Measurements from ENCODE around the gene HRH2.

Gene HRH2

GRCh38 chr5:175706499-175706898 is 48.6 kb downstream of the HRH2 start:
- no peak for TF ChIP-seq CTCF (IDR thresholded peaks at IDR 0.05; ENCODE audit: low read depth, low read length)
- DNase-seq (ENCODE audit: low read depth in 2 of 2), result no peak

GRCh38 chr5:175707751-175708375 is 50.0 kb downstream of the HRH2 start:
- DNase-seq (ENCODE audit: low read depth in 2 of 2), result no peak
- no peak overlapping the region for H3K4me3 ChIP-seq (replicated peaks in 1 of 2; ENCODE audit: low read depth in 2 of 2, low read length in 2 of 2)
- TF ChIP-seq CTCF (IDR thresholded peaks at IDR 0.05; ENCODE audit: low read depth, low read length), result no peak

More at GRCh38 chr5:175706499-175706898, 48.6 kb downstream of the HRH2 start:
- H3K4me3 ChIP-seq (replicated peaks in 1 of 2; ENCODE audit: low read depth in 2 of 2, low read length in 2 of 2), result no peak overlapping the region

- no peak overlapping the region for H3K4me3 ChIP-seq (replicated peaks in 1 of 2; ENCODE audit: low read depth in 2 of 2, low read length in 2 of 2)
- no peak for TF ChIP-seq CTCF (IDR thresholded peaks at IDR 0.05; ENCODE audit: low read depth, low read length)
- no peak for DNase-seq (ENCODE audit: low read depth in 2 of 2)
Observed at GRCh38 chr5:175709276-175709781, 51.5 kb downstream of the HRH2 start.

- DNase-seq (ENCODE audit: low read depth in 2 of 2), result no peak
- TF ChIP-seq CTCF (IDR thresholded peaks at IDR 0.05; ENCODE audit: low read depth, low read length), result no peak
- H3K4me3 ChIP-seq (replicated peaks in 1 of 2; ENCODE audit: low read depth in 2 of 2, low read length in 2 of 2), result no peak overlapping the region
Observed at GRCh38 chr5:175710326-175710725, 52.5 kb downstream of the HRH2 start.

GRCh38 chr5:175711031-175711430 is 53.2 kb downstream of the HRH2 start:
- H3K4me3 ChIP-seq (replicated peaks in 1 of 2; ENCODE audit: low read depth in 2 of 2, low read length in 2 of 2), result no peak overlapping the region
- DNase-seq (ENCODE audit: low read depth in 2 of 2), result no peak
- TF ChIP-seq CTCF (IDR thresholded peaks at IDR 0.05; ENCODE audit: low read depth, low read length), result no peak

GRCh38 chr5:175711472-175712312 is 53.8 kb downstream of the HRH2 start:
- H3K4me3 ChIP-seq (replicated peaks in 1 of 2; ENCODE audit: low read depth in 2 of 2, low read length in 2 of 2), result no peak overlapping the region
- no peak for TF ChIP-seq CTCF (IDR thresholded peaks at IDR 0.05; ENCODE audit: low read depth, low read length)
- DNase-seq (ENCODE audit: low read depth in 2 of 2), result no peak
